Measurements from ENCODE around the gene SETBP1.

Gene SETBP1

GRCh38 chr18:44973282-44973681 lies 292.6 kb downstream of the SETBP1 start:
- DNase-seq (ENCODE audit: low spot score) = no peak

- DNase-seq (ENCODE audit: low spot score) = no peak
Measured at GRCh38 chr18:44974174-44974573, 293.5 kb downstream of the SETBP1 start.

- no peak for DNase-seq (ENCODE audit: low spot score)
Measured at GRCh38 chr18:44977856-44978255, 297.2 kb downstream of the SETBP1 start.

GRCh38 chr18:44979748-44980147 lies 299.1 kb downstream of the SETBP1 start:
- no peak for DNase-seq (ENCODE audit: low spot score)

GRCh38 chr18:44981121-44981520 lies 300.4 kb downstream of the SETBP1 start:
- no peak for DNase-seq (ENCODE audit: low spot score)

- DNase-seq (ENCODE audit: low spot score) = no peak
Measured at GRCh38 chr18:44986933-44987332, 306.2 kb downstream of the SETBP1 start.

GRCh38 chr18:44987371-44987770 lies 306.7 kb downstream of the SETBP1 start:
- DNase-seq (ENCODE audit: low spot score) = no peak

- no peak for DNase-seq (ENCODE audit: low spot score)
Measured at GRCh38 chr18:44988821-44989587, 308.3 kb downstream of the SETBP1 start.

- DNase-seq (ENCODE audit: low spot score) = no peak
Measured at GRCh38 chr18:44996261-44996660, 315.6 kb downstream of the SETBP1 start.

- DNase-seq (ENCODE audit: low spot score) = peak; percentile 52
Measured at GRCh38 chr18:44997174-44997573, 316.5 kb downstream of the SETBP1 start.

- DNase-seq (ENCODE audit: low spot score) = no peak
Measured at GRCh38 chr18:44998360-44998759, 317.7 kb downstream of the SETBP1 start.

GRCh38 chr18:45004546-45005080 lies 323.9 kb downstream of the SETBP1 start:
- no peak for DNase-seq (ENCODE audit: low spot score)

- no peak for DNase-seq (ENCODE audit: low spot score)
Measured at GRCh38 chr18:45006934-45007333, 326.2 kb downstream of the SETBP1 start.

- DNase-seq (ENCODE audit: low spot score) = no peak
Measured at GRCh38 chr18:45007531-45007930, 326.8 kb downstream of the SETBP1 start.

GRCh38 chr18:45008694-45009413 lies 328.2 kb downstream of the SETBP1 start:
- no peak for DNase-seq (ENCODE audit: low spot score)

GRCh38 chr18:45009756-45010155 lies 329.1 kb downstream of the SETBP1 start:
- no peak for DNase-seq (ENCODE audit: low spot score)

GRCh38 chr18:45012286-45012685 lies 331.6 kb downstream of the SETBP1 start:
- no peak for DNase-seq (ENCODE audit: low spot score)

GRCh38 chr18:45014047-45014501 lies 333.4 kb downstream of the SETBP1 start:
- no peak for DNase-seq (ENCODE audit: low spot score)

GRCh38 chr18:45015788-45016128 lies 335.1 kb downstream of the SETBP1 start:
- no peak for DNase-seq (ENCODE audit: low spot score)

- no peak for DNase-seq (ENCODE audit: low spot score)
Measured at GRCh38 chr18:45019469-45019868, 338.8 kb downstream of the SETBP1 start.

GRCh38 chr18:45023519-45023918 lies 342.8 kb downstream of the SETBP1 start:
- DNase-seq (ENCODE audit: low spot score) = no peak

- no peak for DNase-seq (ENCODE audit: low spot score)
Measured at GRCh38 chr18:45024357-45025088, 343.8 kb downstream of the SETBP1 start.

GRCh38 chr18:45025089-45025450 lies 344.4 kb downstream of the SETBP1 start:
- no peak for DNase-seq (ENCODE audit: low spot score)
